Pancreas (tissue), 10 donors: Measurements from ENCODE around the gene ALMS1. TPM values are rescaled to one million over a fixed set of nuclear protein-coding genes. Genes with fewer than 3 reads are reported as not detected.

Source experiments
- ATAC-seq, 4 donors: fragments of 200-7000 bp; cut with Tn5 transposase; one replicate each; pipeline versions ENCODE4 v1.8.0 to v1.9.1; 2020; ENCODE audit warnings: mild to moderate bottlenecking in 4 of 4, moderate library complexity in 4 of 4
- DNase-seq, 6 donors: peaks; one replicate each; pipeline ENCODE4 v3.0.0-alpha.2; 2020
- FAIRE-seq: peaks from 2 replicates; lab custom pipeline; 2012; peaks lifted over from hg19 to GRCh38; lab: Jason Lieb, UNC
- H3K27ac ChIP-seq, 4 donors: fragments of 200-600 bp; sonication (generic); 1 replicate in 3 of 4; 2 replicates in 1 of 4; pipeline versions ENCODE4 v1.5.0 to v1.8.0; 2020
- H3K27me3 ChIP-seq, 4 donors: fragments of 200-600 bp; one replicate each; pipeline ENCODE4 v1.8.0; 2021
- H3K36me3 ChIP-seq, 3 donors: fragments of 200-600 bp; sonication (generic) in 1 of 3; one replicate each; pipeline versions ENCODE4 v1.5.0 to v1.8.0; 2020 to 2021
- H3K4me1 ChIP-seq, 3 donors: fragments of 200-600 bp; one replicate each; pipeline ENCODE4 v1.8.0; 2021
- H3K4me3 ChIP-seq, 4 donors: fragments of 200-600 bp; sonication (generic) in 2 of 4; one replicate each; pipeline versions ENCODE4 v1.5.0 to v1.8.0; 2020 to 2021
- H3K9me3 ChIP-seq, 4 donors: fragments of 200-600 bp; one replicate each; pipeline ENCODE4 v1.8.0; 2021
- WGBS, 2 donors: extraction: QIAGEN DNeasy Blood & Tissue Kit; methylation state at CpG; one replicate each; pipeline ENCODE4 v1.1.7; 2013; 5-methylcytosine and 5-hydroxymethylcytosine counted together
- intact Hi-C, 3 donors: fragments of 100-400 bp; cut with DNase I; formaldehyde crosslinking; loops; one replicate each; pipeline versions ENCODE4 v1.11.1 to v1.14.2; 2022
- polyA plus RNA-seq, 2 donors: library from polyadenylated mRNA; stranded (reverse); fragments of 200-250 nt; gene quantifications; one replicate each; pipeline ENCODE4 v1.2.3, GENCODE V29; 2013
- total RNA-seq, 6 donors: library from RNA; stranded (reverse); fragmentation: NEBNext Ultra II Directional in 4 of 6; extraction: Animal tissue kit (Norgen Biotek cat#: 25700) in 4 of 6; gene quantifications; one replicate each; pipeline versions ENCODE4 v1.2.1 to v1.2.4, GENCODE V29; 2021 to 2023
- TF ChIP-seq, protein P1 (sequence below), 4 donors: fragments of 200-600 bp; sonication (generic) in 3 of 4; IDR thresholded peaks; one replicate each; pipeline versions ENCODE4 v1.5.0 to v1.8.0; 2021; ENCODE audit warnings: antibody characterized with exemption in 4 of 4
- donor health status: healthy with polysubstance abuse.
- donor health status: DM: no; HTN: no; CAD: no; lungs with moderate emphysema.
- donor health status: DM: no; HTN: no; CAD: no.
- donor health status: control.
- donor health status: control.
- donor health status: Bipolar disorder and iron deficiency.
- donor health status: DM: yes; HTN: yes; CAD: no.
- donor health status: DM: no; HTN: no; CAD: no.
- donor health status: DM: no; HTN: no; CAD: no.
- donor health status: DM: yes; HTN: yes; CAD: no.

Gene ALMS1
- total and polyA plus RNA-seq, 8 donors = 7.8 to 19.8 (median 13.3) TPM

DNA sequence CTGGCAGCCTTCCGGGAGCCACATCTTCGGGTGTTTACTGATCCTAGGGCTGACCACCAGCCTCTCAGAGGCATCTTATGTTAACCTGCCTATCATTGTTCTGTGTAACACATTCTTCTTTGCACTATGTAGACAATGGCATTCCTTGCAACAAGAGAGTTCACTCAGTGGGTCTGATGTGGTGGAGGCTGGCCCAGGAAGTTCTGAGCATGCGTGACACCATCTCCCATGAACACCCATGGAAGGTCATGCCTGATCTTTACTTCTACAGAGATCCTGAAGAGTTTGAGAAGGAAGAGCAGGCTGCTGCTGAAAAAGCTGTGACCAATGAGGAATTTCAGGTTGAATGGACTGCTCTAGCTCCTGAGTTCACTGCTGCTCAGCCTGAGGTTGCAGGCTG, 15.3 kb upstream of the ALMS1 start:
- Histone ChIP-seq H3K4me3 (no peak overlapping the region), H3K36me3 (no peaks in the 10 kb centered on the region), H3K27me3 (no peaks in the 10 kb centered on the region), H3K4me1 (no peaks in the 10 kb centered on the region), H3K9me3 (no peaks in the 10 kb centered on the region), H3K27ac (no peak overlapping the region)
- 62 to 65% methylated on average over 3 of the region's 3 CpGs for WGBS, 2 donors
- intact Hi-C loops = no loop called here
- no peak for FAIRE-seq
- ATAC-seq = no peak
- no peak for DNase-seq
- TF ChIP-seq, protein P1, sequence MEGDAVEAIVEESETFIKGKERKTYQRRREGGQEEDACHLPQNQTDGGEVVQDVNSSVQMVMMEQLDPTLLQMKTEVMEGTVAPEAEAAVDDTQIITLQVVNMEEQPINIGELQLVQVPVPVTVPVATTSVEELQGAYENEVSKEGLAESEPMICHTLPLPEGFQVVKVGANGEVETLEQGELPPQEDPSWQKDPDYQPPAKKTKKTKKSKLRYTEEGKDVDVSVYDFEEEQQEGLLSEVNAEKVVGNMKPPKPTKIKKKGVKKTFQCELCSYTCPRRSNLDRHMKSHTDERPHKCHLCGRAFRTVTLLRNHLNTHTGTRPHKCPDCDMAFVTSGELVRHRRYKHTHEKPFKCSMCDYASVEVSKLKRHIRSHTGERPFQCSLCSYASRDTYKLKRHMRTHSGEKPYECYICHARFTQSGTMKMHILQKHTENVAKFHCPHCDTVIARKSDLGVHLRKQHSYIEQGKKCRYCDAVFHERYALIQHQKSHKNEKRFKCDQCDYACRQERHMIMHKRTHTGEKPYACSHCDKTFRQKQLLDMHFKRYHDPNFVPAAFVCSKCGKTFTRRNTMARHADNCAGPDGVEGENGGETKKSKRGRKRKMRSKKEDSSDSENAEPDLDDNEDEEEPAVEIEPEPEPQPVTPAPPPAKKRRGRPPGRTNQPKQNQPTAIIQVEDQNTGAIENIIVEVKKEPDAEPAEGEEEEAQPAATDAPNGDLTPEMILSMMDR (IDR thresholded peaks at IDR 0.05) = no peak

DNA sequence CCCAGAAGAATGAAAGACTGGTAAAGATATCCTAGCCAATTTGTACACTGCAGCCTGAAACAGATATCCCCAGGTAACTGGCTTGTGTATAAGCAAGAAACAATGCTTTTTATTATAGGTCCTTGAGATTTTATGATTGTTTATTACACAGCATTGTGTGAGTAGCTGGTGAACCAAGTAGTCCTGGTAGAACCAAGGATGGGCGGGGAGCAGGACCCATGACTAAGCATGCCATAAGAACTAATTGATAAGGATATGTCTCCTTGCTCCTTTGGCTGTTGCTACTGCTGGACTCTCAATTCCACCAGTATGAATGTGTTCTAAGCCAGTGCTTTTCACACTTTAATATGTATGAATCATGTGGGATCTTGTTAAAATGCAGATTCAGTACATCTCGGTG, 12.3 kb upstream of the ALMS1 start:
- H3K36me3 ChIP-seq = no peaks in the 10 kb centered on the region
- FAIRE-seq = no peak
- H3K27me3 ChIP-seq = no peaks in the 10 kb centered on the region
- no peak overlapping the region for H3K27ac ChIP-seq
- DNase-seq = no peak
- intact Hi-C loops = no loop called here
- 61 to 63% methylated on average over 2 of the region's 2 CpGs for WGBS, 2 donors
- TF ChIP-seq, protein P1 (IDR thresholded peaks at IDR 0.05) = no peak
- no peaks in the 10 kb centered on the region for H3K4me1 ChIP-seq
- H3K4me3 ChIP-seq = no peak overlapping the region
- no peak for ATAC-seq
- H3K9me3 ChIP-seq = no peaks in the 10 kb centered on the region

DNA sequence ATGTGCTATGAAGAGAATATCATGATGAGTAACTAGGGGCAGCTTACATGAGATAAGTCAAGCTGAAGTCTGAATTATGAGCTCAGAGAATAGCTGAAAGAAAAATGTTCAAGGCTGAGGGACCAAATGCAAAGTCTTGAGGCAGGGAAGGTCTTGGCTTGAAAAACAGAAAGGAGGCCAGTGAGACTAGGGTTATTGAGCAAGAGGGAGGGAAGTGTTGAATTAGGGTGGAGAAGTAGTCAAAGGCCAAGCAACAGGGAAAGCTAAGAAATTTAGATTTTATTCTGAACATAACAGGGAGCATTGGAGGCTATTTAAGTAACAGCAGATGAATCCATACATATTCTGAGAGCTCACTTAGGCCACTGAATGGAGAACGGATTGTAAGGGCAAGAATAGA, 11.4 kb upstream of the ALMS1 start:
- no peak for FAIRE-seq
- DNase-seq = no peak
- no peaks in the 10 kb centered on the region for H3K4me1 ChIP-seq
- H3K27me3 ChIP-seq = no peaks in the 10 kb centered on the region
- no peak for ATAC-seq
- no peaks in the 10 kb centered on the region for H3K9me3 ChIP-seq
- no peaks in the 10 kb centered on the region for H3K36me3 ChIP-seq
- H3K27ac ChIP-seq = no peak overlapping the region
- 41 to 77% methylated on average over 1 of the region's 1 CpG for WGBS, 2 donors
- H3K4me3 ChIP-seq = no peak overlapping the region
- intact Hi-C loops = no loop called here
- TF ChIP-seq, protein P1 (IDR thresholded peaks at IDR 0.05) = no peak

DNA sequence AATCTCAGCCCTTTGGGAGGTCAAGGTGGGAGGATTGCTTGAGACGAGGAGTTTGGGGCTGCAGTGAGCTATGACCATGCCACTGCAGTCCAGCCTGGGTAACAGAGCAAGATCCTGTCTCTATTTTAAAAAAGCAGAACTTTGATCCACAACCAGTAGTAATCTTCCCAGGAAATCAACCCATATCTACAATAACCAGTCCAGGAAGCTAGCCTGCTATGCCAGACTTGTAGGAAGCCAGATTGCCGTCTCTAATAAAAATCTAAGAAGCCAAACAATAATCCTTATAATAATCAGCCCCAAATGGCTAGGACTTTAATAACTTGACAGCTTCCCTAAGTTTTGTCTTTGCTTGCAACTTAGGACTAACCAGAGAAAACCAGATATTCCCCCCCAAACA, 9.0 kb upstream of the ALMS1 start:
- Histone ChIP-seq H3K9me3 (no peaks in the 10 kb centered on the region), H3K27me3 (no peaks in the 10 kb centered on the region), H3K27ac (no peak overlapping the region), H3K36me3 (no peaks in the 10 kb centered on the region), H3K4me1 (no peaks in the 10 kb centered on the region), H3K4me3 (no peak overlapping the region)
- no peak for DNase-seq
- intact Hi-C loops = no loop called here
- TF ChIP-seq, protein P1 (IDR thresholded peaks at IDR 0.05) = no peak
- FAIRE-seq = no peak
- no peak for ATAC-seq
- WGBS, 2 donors = 89% methylated on average over 2 of the region's 2 CpGs

DNA sequence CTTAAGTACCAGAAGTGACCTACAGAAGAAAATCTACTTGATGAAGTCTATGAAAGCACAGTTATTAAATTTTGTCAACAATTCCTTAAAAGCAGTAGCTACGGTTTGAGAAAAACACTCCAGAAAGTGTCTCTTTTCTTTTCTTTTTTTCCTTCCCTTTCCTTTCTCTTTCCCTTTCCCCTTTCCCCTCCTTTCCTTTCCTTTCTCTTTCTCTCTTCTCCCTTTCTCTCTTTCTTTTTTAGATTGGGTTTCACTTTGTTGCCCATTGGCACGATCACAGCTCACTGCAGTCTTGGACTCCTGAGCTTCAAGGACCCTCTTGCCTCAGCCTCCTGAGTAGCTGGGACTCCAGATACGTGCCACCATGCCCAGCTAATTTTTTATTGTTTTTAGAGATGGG, 2.6 kb upstream of the ALMS1 start:
- intact Hi-C loops = no loop called here
- no peak for FAIRE-seq
- no peak for DNase-seq
- Histone ChIP-seq H3K27me3 (no peaks in the 10 kb centered on the region), H3K9me3 (no peaks in the 10 kb centered on the region), H3K36me3 (no peaks in the 10 kb centered on the region), H3K4me3 (no peak overlapping the region), H3K4me1 (peaks cover 0 to 13% (median 13%) of the 10 kb centered on the region in 3 donors), H3K27ac (no peak overlapping the region)
- 70 to 71% methylated on average over 3 of the region's 3 CpGs for WGBS, 2 donors
- no peak for ATAC-seq
- TF ChIP-seq, protein P1 (IDR thresholded peaks at IDR 0.05) = no peak
